Measurements from ENCODE around the gene CAV1.

DNA sequence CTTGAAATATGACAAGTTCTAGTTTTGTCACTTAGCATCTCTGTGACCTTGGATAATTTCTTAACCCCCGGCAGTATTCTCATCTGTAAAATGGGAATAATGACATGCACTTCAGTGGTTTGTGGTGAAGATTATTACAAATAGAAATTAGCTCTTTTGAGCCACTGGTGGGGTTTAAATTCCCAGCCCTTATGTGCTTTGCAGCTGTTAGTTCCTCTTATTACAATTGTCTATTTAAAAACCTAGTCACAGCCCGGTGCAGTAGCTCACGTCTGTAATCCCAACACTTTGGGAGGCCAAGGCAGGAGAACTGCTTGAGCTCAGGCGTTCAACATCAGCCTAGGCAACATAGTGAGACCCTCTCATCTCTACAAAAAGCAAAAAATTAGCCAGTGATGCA lies 30.1 kb downstream of the CAV1 start:
- TF ChIP-seq CTCF (IDR thresholded peaks at IDR 0.05) = no peak
- no peak for TF ChIP-seq EP300 (IDR thresholded peaks at IDR 0.05; ENCODE audit: low read depth)
- TF ChIP-seq POLR2A (IDR thresholded peaks at IDR 0.05) = no peak
